HCT116 (cell line): ENCODE measurements around the gene SDC1. TPM values are rescaled to one million over a fixed set of nuclear protein-coding genes. Genes with fewer than 3 reads are reported as not detected.

Experiments used
- ATAC-seq: fragments of 200-7000 bp; cut with Tn5 transposase; 2 replicates; pipeline ENCODE4 v1.9.1; 2020; ENCODE audit warnings: mild to moderate bottlenecking, moderate library complexity
- BruUV-seq: library from RNA; stranded (reverse); fragments of 400-500 nt; replicated peaks from 2 replicates; lab custom pipeline; 2021; lab: Mats Ljungman, UMichigan
- CTCF ChIA-PET: fragments of 300-600 bp; sonication (Branson Sonifier 250); formaldehyde crosslinking; loops from one replicate; lab custom pipeline; 2021; ENCODE audit warnings: antibody characterized with exemption; lab: Charles Lee
- POLR2A ChIA-PET: fragments of 300-600, 350-600 bp; sonication (Branson Sonifier 250); formaldehyde crosslinking; loops from one replicate; lab custom pipeline; 2021; ENCODE audit warnings: antibody characterized with exemption; lab: Charles Lee
- RAD21 ChIA-PET, 2 experiments: fragments of 300-600 bp; sonication (Branson Sonifier 250); formaldehyde crosslinking; loops; one replicate each; lab custom pipeline; 2023; ENCODE audit warnings: low total read pairs in 2 of 2; ENCODE audit not compliant: uncharacterized antibody in 2 of 2, unreplicated experiment in 2 of 2, low non-redundant PET in 1 of 2; lab: Charles Lee
- DNase-seq: peaks from one replicate; pipeline ENCODE4 v3.0.0-alpha.2; 2010; ENCODE audit warnings: low read depth, low spot score
- H2AFZ ChIP-seq: fragments of 200-600 bp; shearing (Covaris generic), sonication (generic); 2 replicates; pipeline ENCODE4 v1.6.1; 2017; ENCODE audit warnings: low read depth, mixed run types, mixed read lengths, antibody characterized with exemption, low read length; ENCODE audit not compliant: poor library complexity, severe bottlenecking
- H3K27ac ChIP-seq: 2 replicates; pipeline ENCODE4 v1.5.1; 2012; ENCODE audit warnings: low read depth, low read length
- H3K27me3 ChIP-seq: fragments of 200-600 bp; sonication (generic); 2 replicates; pipeline ENCODE4 v1.6.1; 2016; ENCODE audit warnings: mixed run types, low read length, mixed read lengths; ENCODE audit not compliant: insufficient read depth
- H3K36me3 ChIP-seq, 2 experiments: fragments of 200-500 bp in 1 of 2; fragments of 200-600 bp in 1 of 2; sonication (Bioruptor generic) in 1 of 2; sonication (generic) in 1 of 2; 2 replicates each; pipeline versions ENCODE4 v1.5.1 to v1.6.1; 2014 to 2016; ENCODE audit warnings: low read length in 2 of 2, inconsistent platforms in 1 of 2, mixed read lengths in 1 of 2, mixed run types in 1 of 2; ENCODE audit not compliant: insufficient read depth in 2 of 2, control insufficient read depth in 1 of 2
- H3K4me1 ChIP-seq, 2 experiments: fragments of 200-600 bp in 1 of 2; sonication (generic) in 1 of 2; 2 replicates each; pipeline versions ENCODE4 v1.5.1 to v1.6.1; 2012 to 2017; ENCODE audit warnings: low read length in 2 of 2, inconsistent platforms in 1 of 2, mild to moderate bottlenecking in 1 of 2, mixed read lengths in 1 of 2, mixed run types in 1 of 2, moderate library complexity in 1 of 2; ENCODE audit not compliant: insufficient read depth in 2 of 2, control insufficient read depth in 1 of 2
- H3K4me2 ChIP-seq: fragments of 200-600 bp; sonication (generic); 2 replicates; pipeline ENCODE4 v1.6.1; 2017; ENCODE audit warnings: mixed run types, low read length, mixed read lengths
- H3K4me3 ChIP-seq, 2 experiments: fragments of 200-600 bp in 1 of 2; sonication (generic) in 1 of 2; replicated peaks in 1 of 2; 2 replicates each; pipeline ENCODE4 v1.5.1; 2011 to 2016; ENCODE audit warnings: low read length in 2 of 2, control low read depth in 1 of 2, low read depth in 1 of 2, mild to moderate bottlenecking in 1 of 2, mixed read lengths in 1 of 2, mixed run types in 1 of 2
- H3K79me2 ChIP-seq: fragments of 200-600 bp; sonication (generic); 2 replicates; pipeline ENCODE4 v1.6.1; 2017; ENCODE audit warnings: mild to moderate bottlenecking, mixed run types, low read length, moderate library complexity, mixed read lengths; ENCODE audit not compliant: insufficient read depth
- H3K9ac ChIP-seq: fragments of 200-600 bp; sonication (generic); 2 replicates; pipeline ENCODE4 v1.6.1; 2016; ENCODE audit warnings: low read length, mixed read lengths
- H3K9me2 ChIP-seq: fragments of 200-600 bp; sonication (generic), shearing (Covaris generic); 2 replicates; pipeline ENCODE4 v1.6.1; 2017; ENCODE audit warnings: mixed run types, mild to moderate bottlenecking, moderate library complexity; ENCODE audit not compliant: insufficient read depth
- H3K9me3 ChIP-seq, 2 experiments: fragments of 200-500 bp in 1 of 2; fragments of 200-600 bp in 1 of 2; sonication (Bioruptor generic) in 1 of 2; sonication (generic) in 1 of 2; 2 replicates each; pipeline ENCODE4 v1.6.1; 2014 to 2017; ENCODE audit warnings: low read length in 2 of 2, mixed read lengths in 2 of 2, inconsistent platforms in 1 of 2, low read depth in 1 of 2, mild to moderate bottlenecking in 1 of 2, mixed run types in 1 of 2, moderate library complexity in 1 of 2; ENCODE audit not compliant: control insufficient read depth in 1 of 2, insufficient read depth in 1 of 2
- H4K20me1 ChIP-seq: fragments of 200-600 bp; sonication (generic), shearing (Covaris generic); 2 replicates; pipeline ENCODE4 v1.6.1; 2017; ENCODE audit warnings: mixed run types, mild to moderate bottlenecking, moderate library complexity; ENCODE audit not compliant: insufficient read depth
- CBX3 ChIP-seq: IDR thresholded peaks from 2 replicates; pipeline ENCODE4 v1.6.1; 2012; ENCODE audit warnings: low read depth
- CEBPB ChIP-seq: IDR thresholded peaks from 2 replicates; pipeline ENCODE4 v1.6.1; 2012; ENCODE audit warnings: low read depth
- CTCF ChIP-seq, 3 experiments: fragments of 200-600 bp in 1 of 3; sonication (generic) in 1 of 3; IDR thresholded peaks in 2 of 3; conservative IDR thresholded peaks in 1 of 3; 2 replicates each; pipeline ENCODE4 v1.5.1; 2012 to 2017; ENCODE audit warnings: low read depth in 2 of 3, low read length in 2 of 3, antibody characterized with exemption in 1 of 3, borderline replicate concordance in 1 of 3, control low read depth in 1 of 3, mild to moderate bottlenecking in 1 of 3, mixed read lengths in 1 of 3, mixed run types in 1 of 3, moderate library complexity in 1 of 3; ENCODE audit not compliant: insufficient read depth in 1 of 3
- EGR1 ChIP-seq: IDR thresholded peaks from 2 replicates; pipeline ENCODE4 v1.6.1; 2012; ENCODE audit warnings: low read depth
- EZH2phosphoT487 ChIP-seq: fragments of 200-600 bp; IDR thresholded peaks from 2 replicates; pipeline ENCODE4 v1.6.1; 2018; ENCODE audit warnings: antibody characterized with exemption, borderline replicate concordance
- FOSL1 ChIP-seq: IDR thresholded peaks from 2 replicates; pipeline ENCODE4 v1.6.1; 2012; ENCODE audit warnings: low read depth
- JUND ChIP-seq: IDR thresholded peaks from 2 replicates; pipeline ENCODE4 v1.6.1; 2012
- MAX ChIP-seq: IDR thresholded peaks from 2 replicates; pipeline ENCODE4 v1.6.1; 2012
- SRF ChIP-seq: IDR thresholded peaks from 2 replicates; pipeline ENCODE4 v1.6.1; 2012; ENCODE audit warnings: low read depth
- YY1 ChIP-seq: IDR thresholded peaks from 2 replicates; pipeline ENCODE4 v1.6.1; 2011; ENCODE audit warnings: low read length, low read depth, moderate library complexity, mild to moderate bottlenecking; ENCODE audit not compliant: insufficient replicate concordance; ENCODE audit errors: extremely low read depth
- ZBTB33 ChIP-seq: IDR thresholded peaks from 2 replicates; pipeline ENCODE4 v1.6.1; 2011; ENCODE audit warnings: mild to moderate bottlenecking, low read length, moderate library complexity; ENCODE audit not compliant: insufficient replicate concordance; ENCODE audit errors: extremely low read depth
- ZFX ChIP-seq: fragments of 450-650 bp; IDR thresholded peaks from 2 replicates; pipeline ENCODE4 v1.6.1; 2017
- ZNF274 ChIP-seq: fragments of 200-500 bp; sonication (Bioruptor generic); IDR thresholded peaks from 2 replicates; pipeline ENCODE4 v1.6.1; 2014; ENCODE audit warnings: mild to moderate bottlenecking, low read depth, low read length, inconsistent platforms
- intact Hi-C: fragments of 100-400 bp; cut with micrococcal nuclease; formaldehyde crosslinking; loops from 2 replicates; pipeline ENCODE4 v1.10.0; 2022
- total RNA-seq: library from RNA; stranded (reverse); gene quantifications from one replicate; pipeline ENCODE4 v1.2.1, GENCODE V29; 2021; ENCODE audit not compliant: unreplicated experiment

Gene SDC1
- total RNA-seq, 1 experiment from 2014 or later, result 32.0 TPM

GRCh38 chr2:20179755-20180594, 45.0 kb downstream of the SDC1 start (continued):
- no peak for TF ChIP-seq EZH2phosphoT487
- no peak for TF ChIP-seq EGR1
- TF ChIP-seq, all 23 proteins: peak for 0

- TF ChIP-seq CEBPB (no peak), CBX3 (no peak), SRF (no peak), MAX (no peak), ZFX (no peak), ZBTB33 (no peak), JUND (no peak), CTCF (IDR thresholded peaks at IDR 0.05 in 2 of 3, conservative IDR thresholded peaks at IDR 0.05 in 1 of 3; ENCODE audit: borderline replicate concordance in 1 of 3, insufficient read depth in 1 of 3, low read depth in 2 of 3, low read length in 2 of 3) (no peak), ZNF274 (no peak), FOSL1 (no peak), YY1 (no peak)
- no peak overlapping the region for H3K9ac ChIP-seq
- ChIA-PET RAD21 (no interaction called here), POLR2A (no interaction called here), CTCF (no interaction called here)
- no peak overlapping the region for H3K4me2 ChIP-seq
- BruUV-seq, result no TSS peak
- no peaks in the 10 kb centered on the region for H3K27me3 ChIP-seq
- peaks cover 0 to 16% of the 10 kb centered on the region in 2 experiments; a peak in 2 of 4 replicates for H3K4me1 ChIP-seq
- intact Hi-C loops, result no loop called here
- no peaks in the 10 kb centered on the region for H3K9me3 ChIP-seq
- DNase-seq (no peak), ATAC-seq (no peak)
- no peak overlapping the region for H3K27ac ChIP-seq
- H3K9me2 ChIP-seq, result no peaks in the 10 kb centered on the region
- H4K20me1 ChIP-seq, result no peaks in the 10 kb centered on the region
- no peaks in the 10 kb centered on the region for H3K79me2 ChIP-seq
- H3K36me3 ChIP-seq, result no peaks in the 10 kb centered on the region
- H2AFZ ChIP-seq, result no peak overlapping the region
- H3K4me3 ChIP-seq, result no peak overlapping the region
Measured at GRCh38 chr2:20179466-20179754, 45.5 kb downstream of the SDC1 start.
